ENCODE data around the gene KIF3C.
"Not testable (repeated sequence)": the region's sequence is repeated elsewhere in the genome, so short reads cannot be mapped to it uniquely, and the experiment has no call there.

The KIF3C gene

GRCh38 chr2:26001743-26002351 is 19.6 kb upstream of the KIF3C start:
- in situ Hi-C loops (cut with HindIII; ENCODE audit: low pct_ligation_motif_present, low pct_unique_long_range_greater_than_20kb, low sequenced_read_pairs) = no loop called here
- no peak for DNase-seq

GRCh38 chr2:26000561-26001082 is 18.3 kb upstream of the KIF3C start:
- in situ Hi-C loops (cut with HindIII; ENCODE audit: low pct_ligation_motif_present, low pct_unique_long_range_greater_than_20kb, low sequenced_read_pairs) = no loop called here
- no peak for DNase-seq

- DNase-seq; in situ Hi-C loops (cut with HindIII; ENCODE audit: low pct_ligation_motif_present, low pct_unique_long_range_greater_than_20kb, low sequenced_read_pairs): not testable (repeated sequence)
These were observed 17.1 kb upstream of the KIF3C start for GRCh38 chr2:25999406-25999805.

- in situ Hi-C loops (cut with HindIII; ENCODE audit: low pct_ligation_motif_present, low pct_unique_long_range_greater_than_20kb, low sequenced_read_pairs); DNase-seq: not testable (repeated sequence)
These were observed 16.6 kb upstream of the KIF3C start for GRCh38 chr2:25998816-25999383.

- in situ Hi-C loops (cut with HindIII; ENCODE audit: low pct_ligation_motif_present, low pct_unique_long_range_greater_than_20kb, low sequenced_read_pairs) = no loop called here
- no peak for DNase-seq
These were observed 14.5 kb upstream of the KIF3C start for GRCh38 chr2:25996844-25997243.

GRCh38 chr2:25994509-25994908 is 12.2 kb upstream of the KIF3C start:
- in situ Hi-C loops (cut with HindIII; ENCODE audit: low pct_ligation_motif_present, low pct_unique_long_range_greater_than_20kb, low sequenced_read_pairs) = no loop called here
- DNase-seq = no peak

GRCh38 chr2:25993049-25993448 is 10.8 kb upstream of the KIF3C start:
- in situ Hi-C loops (cut with HindIII; ENCODE audit: low pct_ligation_motif_present, low pct_unique_long_range_greater_than_20kb, low sequenced_read_pairs) = no loop called here
- no peak for DNase-seq

GRCh38 chr2:25992556-25992955 is 10.3 kb upstream of the KIF3C start:
- no peak for DNase-seq
- in situ Hi-C loops (cut with HindIII; ENCODE audit: low pct_ligation_motif_present, low pct_unique_long_range_greater_than_20kb, low sequenced_read_pairs) = no loop called here

- DNase-seq = no peak
- in situ Hi-C loops (cut with HindIII; ENCODE audit: low pct_ligation_motif_present, low pct_unique_long_range_greater_than_20kb, low sequenced_read_pairs) = no loop called here
These were observed 9.7 kb upstream of the KIF3C start for GRCh38 chr2:25991965-25992364.

GRCh38 chr2:25989154-25989553 is 6.9 kb upstream of the KIF3C start:
- no peak for DNase-seq
- in situ Hi-C loops (cut with HindIII; ENCODE audit: low pct_ligation_motif_present, low pct_unique_long_range_greater_than_20kb, low sequenced_read_pairs) = no loop called here

- no peak for DNase-seq
- in situ Hi-C loops (cut with HindIII; ENCODE audit: low pct_ligation_motif_present, low pct_unique_long_range_greater_than_20kb, low sequenced_read_pairs) = no loop called here
These were observed 5.8 kb upstream of the KIF3C start for GRCh38 chr2:25988134-25988533.

- in situ Hi-C loops (cut with HindIII; ENCODE audit: low pct_ligation_motif_present, low pct_unique_long_range_greater_than_20kb, low sequenced_read_pairs) = no loop called here
- DNase-seq = no peak
These were observed 1.4 kb upstream of the KIF3C start for GRCh38 chr2:25983735-25984134.

- DNase-seq = no peak
These were observed 627 bp upstream of the KIF3C start for GRCh38 chr2:25982968-25983280.

GRCh38 chr2:25981596-25982272 is 563 bp downstream of the KIF3C start:
- peak; percentile 27 for DNase-seq
- in situ Hi-C loops (cut with HindIII; ENCODE audit: low pct_ligation_motif_present, low pct_unique_long_range_greater_than_20kb, low sequenced_read_pairs) = no loop called here

More at GRCh38 chr2:25982968-25983280, 627 bp upstream of the KIF3C start:
- in situ Hi-C loops (cut with HindIII; ENCODE audit: low pct_ligation_motif_present, low pct_unique_long_range_greater_than_20kb, low sequenced_read_pairs) = no loop called here

GRCh38 chr2:25980951-25981350 is 1.3 kb downstream of the KIF3C start:
- no peak for DNase-seq
- in situ Hi-C loops (cut with HindIII; ENCODE audit: low pct_ligation_motif_present, low pct_unique_long_range_greater_than_20kb, low sequenced_read_pairs) = no loop called here

GRCh38 chr2:25980076-25980887 is 2.0 kb downstream of the KIF3C start:
- in situ Hi-C loops (cut with HindIII; ENCODE audit: low pct_ligation_motif_present, low pct_unique_long_range_greater_than_20kb, low sequenced_read_pairs) = no loop called here
- no peak for DNase-seq

GRCh38 chr2:25979001-25979400 is 3.3 kb downstream of the KIF3C start:
- DNase-seq = no peak
- in situ Hi-C loops (cut with HindIII; ENCODE audit: low pct_ligation_motif_present, low pct_unique_long_range_greater_than_20kb, low sequenced_read_pairs) = no loop called here

- in situ Hi-C loops (cut with HindIII; ENCODE audit: low pct_ligation_motif_present, low pct_unique_long_range_greater_than_20kb, low sequenced_read_pairs) = no loop called here
- peak; percentile 73 for DNase-seq
These were observed 4.5 kb downstream of the KIF3C start for GRCh38 chr2:25977768-25978167.
